GM21737 (cell line): ENCODE data around the gene ARHGEF10L.

Experiments
- ATAC-seq: cut with Tn5 transposase; IDR thresholded peaks from one replicate; pipeline ENCODE4 v1.9.1; 2021; ENCODE audit warnings: mild to moderate bottlenecking, moderate library complexity; ENCODE audit not compliant: unreplicated experiment

ARHGEF10L gene

DNA sequence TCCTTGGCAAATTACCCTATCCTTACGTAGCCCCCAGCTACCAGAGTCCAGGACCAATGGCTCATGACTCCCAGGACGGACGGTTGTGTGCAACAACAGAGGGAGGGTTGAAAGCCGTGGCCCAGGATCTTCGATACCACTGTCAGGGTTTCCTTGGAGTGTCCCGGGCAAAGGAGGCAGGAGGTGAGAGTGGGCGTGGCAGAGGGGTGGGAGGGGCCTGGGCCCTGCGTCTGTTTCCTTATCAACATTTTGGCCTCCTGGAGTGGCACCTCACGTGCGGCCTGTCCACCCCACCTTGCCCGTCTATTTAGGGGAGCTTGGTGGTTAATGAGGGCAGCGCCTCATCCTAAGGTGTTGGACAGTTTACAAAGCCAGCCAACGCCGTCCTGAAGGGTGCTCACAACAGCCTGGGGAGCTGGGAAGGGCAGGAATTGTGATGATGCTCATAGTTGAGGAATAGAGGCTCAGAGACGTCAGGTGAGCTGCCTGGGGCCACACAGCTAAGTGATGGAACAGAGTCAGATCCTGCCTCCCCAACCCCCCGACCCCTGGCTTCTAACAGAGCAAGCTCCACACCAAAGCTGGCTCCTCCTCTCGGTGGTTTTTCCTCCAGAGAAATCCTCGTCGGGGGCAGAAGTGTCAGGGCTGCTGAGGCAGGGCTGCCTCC, 17.4 kb upstream of the ARHGEF10L start:
- no peak for ATAC-seq

GRCh38 chr1:17523321-17524041, 16.0 kb upstream of the ARHGEF10L start:
- no peak for ATAC-seq

DNA sequence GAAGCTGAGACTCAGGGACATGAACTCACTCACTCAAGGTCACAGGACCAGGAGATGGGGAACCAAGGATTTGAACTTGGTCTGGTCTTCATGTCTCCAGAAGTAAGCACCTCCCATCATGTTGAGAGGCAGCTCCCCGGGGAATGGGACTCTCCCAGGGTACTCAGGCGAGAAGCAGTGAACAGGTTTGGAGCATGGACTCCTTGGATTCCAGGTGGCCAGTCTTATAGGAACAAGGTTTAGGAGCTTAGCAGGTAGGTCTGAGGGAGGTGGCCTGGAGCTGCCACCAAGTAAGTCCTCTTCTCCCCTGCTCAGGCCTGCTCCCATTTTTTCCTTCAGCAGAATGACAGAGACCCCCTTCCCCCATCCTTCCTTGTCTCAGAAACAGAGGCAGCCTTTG, 14.9 kb upstream of the ARHGEF10L start:
- ATAC-seq = no peak

DNA sequence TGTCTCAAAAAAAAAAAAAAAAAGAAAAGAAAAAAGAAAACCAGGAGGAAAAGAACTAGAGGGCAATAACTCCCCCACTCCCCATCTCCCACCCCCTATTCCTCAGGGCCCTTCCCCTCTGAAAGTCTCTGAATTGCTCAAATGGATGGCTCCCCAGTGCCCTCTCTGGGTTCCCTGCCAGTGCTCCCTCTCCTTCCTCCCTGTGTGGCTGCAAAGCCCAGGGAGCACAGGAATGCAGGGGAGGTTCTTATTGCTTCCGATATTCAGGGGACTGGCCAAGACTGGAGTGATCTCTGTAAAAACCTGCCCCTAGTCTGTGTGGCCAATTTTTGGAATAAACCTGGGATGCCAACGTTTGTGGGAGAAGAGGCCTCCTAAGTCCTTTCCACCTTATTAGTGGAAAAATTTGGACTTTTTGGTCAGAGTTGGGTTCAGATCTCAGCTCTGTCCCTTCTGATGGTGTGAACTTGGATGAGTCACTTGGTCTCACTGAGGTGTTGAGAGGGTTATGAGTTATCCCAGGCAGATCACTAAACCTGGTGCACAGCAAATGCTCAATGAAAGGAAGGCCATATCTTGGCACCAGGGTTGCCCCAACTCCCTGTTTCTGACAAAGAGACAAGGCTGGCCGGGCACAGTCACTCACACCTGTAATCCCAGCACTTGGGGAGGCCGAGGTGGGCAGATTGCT, 13.4 kb upstream of the ARHGEF10L start:
- no peak for ATAC-seq

DNA sequence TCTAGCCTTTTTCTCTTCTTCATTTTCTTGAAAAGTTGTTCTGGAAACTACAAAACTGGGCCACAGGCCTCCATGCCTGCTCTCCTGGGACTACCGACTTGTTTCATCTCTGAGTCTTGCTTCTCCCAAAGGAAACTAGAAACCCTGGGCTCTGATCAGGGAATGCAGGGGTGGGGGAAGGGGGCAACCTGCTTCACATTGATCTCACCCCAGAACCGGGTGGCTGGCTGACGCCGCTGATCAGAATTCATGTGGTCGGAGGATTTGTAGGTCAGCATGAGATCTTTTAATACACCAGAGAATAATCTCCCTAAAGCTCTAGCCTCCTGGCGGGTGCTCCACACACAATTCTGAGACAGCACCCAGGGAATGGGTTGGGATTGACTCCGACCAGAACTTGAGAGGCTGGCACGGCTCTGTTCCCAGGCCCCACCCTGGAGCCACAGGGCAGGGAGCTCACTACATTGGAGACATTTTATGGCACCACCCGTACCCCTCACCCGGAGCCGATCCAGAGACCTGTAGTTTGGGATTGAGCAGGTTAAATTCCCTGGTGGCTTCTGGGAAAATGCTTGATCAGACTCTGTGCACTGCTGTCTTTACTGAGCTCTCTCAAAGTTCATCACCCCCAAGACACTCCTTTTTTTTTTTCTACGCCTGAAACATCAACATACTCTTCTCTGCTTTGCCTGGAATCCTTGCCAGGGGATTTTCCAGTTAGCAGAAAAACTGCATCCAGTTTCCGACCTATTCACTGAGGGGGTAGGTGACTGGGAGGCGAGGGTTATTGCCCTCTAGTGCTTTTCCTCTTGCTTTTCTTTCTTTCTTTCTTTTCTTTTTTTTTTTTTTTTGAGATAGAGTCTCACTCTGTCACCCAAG, 12.2 kb upstream of the ARHGEF10L start:
- ATAC-seq = no peak

- no peak for ATAC-seq
Measured at GRCh38 chr1:17529381-17529780, 10.1 kb upstream of the ARHGEF10L start.

GRCh38 chr1:17531343-17531681, 8.2 kb upstream of the ARHGEF10L start:
- ATAC-seq = no peak

DNA sequence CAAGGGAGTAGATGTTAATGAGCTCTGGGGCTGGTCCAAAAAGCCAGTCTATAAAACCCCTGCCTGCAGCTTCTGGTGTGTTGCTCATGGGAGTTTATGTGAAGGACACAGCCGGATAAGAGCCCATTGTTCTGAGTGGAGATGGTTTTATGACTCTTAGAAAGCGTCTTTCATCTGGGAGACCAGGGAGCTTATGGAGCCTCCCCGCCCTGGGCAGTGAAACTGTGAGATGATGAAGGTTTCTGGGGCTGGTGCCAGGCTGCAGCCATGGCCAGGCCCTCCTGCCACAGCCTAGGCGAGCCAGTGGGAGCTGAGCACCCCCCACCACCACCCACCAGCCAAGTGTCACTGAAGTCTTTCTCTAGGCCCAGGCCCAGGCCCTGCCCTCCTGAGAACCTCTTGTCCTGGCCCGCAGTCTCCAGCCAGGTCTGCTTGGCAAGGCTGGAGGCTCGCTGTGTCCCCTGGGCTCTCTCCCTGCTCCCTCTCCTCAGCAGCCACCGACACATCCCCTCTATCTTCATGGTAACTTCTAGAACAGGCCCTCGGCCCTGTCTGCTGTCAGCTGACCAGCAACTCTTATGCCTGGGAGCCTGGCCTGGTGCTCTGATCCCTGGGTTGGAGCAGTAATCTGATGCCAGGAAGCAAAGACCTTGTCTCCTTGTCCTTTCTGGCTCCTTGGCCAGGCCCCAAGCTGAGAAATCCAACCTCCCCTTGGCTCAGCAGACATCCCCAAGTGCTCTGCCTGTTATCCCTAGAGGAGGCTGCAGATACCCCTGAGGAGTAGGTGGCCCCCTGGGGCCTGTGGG, 7.6 kb upstream of the ARHGEF10L start:
- ATAC-seq = no peak

DNA sequence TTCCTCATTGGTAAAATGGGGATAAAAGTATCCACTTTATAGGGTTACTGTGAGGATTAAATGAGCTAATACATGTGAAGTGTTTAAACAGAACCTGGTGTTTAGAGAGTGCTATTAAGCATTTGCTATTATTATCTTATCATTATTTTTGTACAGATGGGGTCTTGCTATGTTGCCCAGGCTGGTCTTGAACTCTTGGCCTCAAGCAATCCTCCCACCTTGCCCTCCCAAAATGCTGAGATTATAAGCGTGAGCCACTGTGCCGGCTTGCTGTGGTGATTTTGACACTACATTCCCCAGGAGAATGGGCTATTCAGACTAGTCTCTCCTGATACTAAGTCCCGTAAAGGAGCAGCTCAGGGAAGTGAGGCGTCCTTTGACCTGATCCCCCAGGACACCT, 6.3 kb upstream of the ARHGEF10L start:
- ATAC-seq = no peak

- no peak for ATAC-seq
Measured at GRCh38 chr1:17535300-17535936, 4.1 kb upstream of the ARHGEF10L start.

- no peak for ATAC-seq
Measured at GRCh38 chr1:17538010-17538409, 1.5 kb upstream of the ARHGEF10L start.

DNA sequence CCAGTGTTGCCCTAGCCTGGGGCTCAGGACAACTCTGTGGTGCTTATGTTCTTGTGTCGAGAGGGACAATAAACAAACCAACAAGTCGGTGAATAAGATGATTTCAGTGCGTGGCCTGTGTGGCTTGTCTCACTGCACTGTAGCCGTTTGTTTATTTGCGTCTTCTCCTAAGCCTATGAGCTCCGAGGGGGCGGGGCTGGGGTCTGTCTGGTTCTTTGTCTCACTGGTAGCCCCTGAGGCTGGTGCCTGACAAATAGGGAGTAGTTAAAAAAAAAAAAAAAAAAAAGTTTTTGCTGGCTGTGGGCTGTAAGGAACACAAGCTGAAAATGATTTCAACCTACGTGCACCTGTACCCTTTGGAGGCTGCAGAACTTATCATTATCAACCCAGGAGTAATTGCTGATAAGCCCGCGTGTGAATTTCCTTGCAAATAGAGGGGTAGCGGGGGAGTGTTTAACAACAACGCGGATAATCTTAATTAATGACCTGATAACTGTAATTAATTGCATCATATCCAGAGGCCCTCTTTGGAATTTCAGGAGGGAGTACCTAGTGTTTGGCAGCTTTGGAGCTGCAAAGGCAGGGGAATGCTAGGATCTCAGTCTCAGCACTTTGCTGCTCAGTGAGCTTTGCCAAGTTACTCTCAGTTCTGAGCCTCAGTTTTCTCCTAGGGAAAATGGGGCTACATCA, 925 bp upstream of the ARHGEF10L start:
- ATAC-seq = no peak

GRCh38 chr1:17539118-17539476, 401 bp upstream of the ARHGEF10L start:
- no peak for ATAC-seq

DNA sequence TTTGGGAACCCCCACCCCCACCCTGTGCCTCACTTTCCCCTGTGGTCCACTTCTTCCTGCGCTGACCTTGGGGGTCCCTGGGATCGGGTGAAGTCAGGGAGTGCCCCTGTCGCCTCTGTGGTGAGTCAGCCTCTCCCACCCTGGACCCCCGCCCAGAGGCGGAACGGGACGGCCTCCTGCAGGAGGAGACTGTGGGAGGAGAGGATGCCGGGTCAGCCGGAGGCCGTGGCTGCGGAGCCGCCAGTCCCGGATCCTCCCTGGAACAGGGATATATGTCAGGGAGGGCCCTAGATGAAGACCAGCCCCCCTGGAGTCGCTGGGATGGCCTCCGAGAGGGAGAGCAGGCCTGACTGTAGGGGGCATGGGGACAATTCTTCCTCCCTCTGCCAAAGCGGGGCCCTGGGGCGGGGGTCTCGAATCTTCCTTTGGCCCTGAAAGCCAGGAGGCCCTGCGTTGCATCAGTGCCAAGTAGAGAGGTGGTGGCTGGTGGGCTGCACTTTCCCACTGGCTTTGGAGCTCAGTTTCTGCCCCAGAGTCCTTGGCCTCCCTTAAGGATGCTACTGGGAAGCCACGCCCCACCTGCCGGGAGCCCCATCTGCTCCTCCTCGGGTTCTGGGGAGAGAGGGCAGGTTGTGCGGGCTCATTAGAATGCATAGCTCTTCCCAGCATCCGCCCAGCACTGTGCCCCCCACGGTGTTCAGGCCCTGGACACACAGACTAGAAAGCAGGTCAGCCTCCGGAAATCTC, 930 bp downstream of the ARHGEF10L start:
- no peak for ATAC-seq

DNA sequence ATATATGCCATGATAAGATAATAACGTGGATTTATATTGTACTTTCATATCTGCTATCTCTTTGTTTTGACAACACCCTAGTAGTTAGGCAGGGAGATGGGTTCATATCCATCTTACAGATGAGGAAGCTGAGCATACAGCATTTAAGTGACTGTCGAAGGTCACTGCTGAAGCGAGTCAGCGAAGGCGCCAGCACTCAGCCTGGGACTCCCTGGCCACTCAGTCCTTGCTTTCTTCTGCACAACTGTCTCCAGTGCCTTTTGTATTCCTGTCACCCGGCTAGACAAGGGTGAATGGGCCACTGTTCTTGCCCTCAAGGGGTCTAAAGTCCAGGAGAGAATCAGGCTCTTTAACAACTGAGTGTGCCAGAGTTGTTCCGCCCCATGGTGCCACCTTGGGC, 3.1 kb downstream of the ARHGEF10L start:
- no peak for ATAC-seq

DNA sequence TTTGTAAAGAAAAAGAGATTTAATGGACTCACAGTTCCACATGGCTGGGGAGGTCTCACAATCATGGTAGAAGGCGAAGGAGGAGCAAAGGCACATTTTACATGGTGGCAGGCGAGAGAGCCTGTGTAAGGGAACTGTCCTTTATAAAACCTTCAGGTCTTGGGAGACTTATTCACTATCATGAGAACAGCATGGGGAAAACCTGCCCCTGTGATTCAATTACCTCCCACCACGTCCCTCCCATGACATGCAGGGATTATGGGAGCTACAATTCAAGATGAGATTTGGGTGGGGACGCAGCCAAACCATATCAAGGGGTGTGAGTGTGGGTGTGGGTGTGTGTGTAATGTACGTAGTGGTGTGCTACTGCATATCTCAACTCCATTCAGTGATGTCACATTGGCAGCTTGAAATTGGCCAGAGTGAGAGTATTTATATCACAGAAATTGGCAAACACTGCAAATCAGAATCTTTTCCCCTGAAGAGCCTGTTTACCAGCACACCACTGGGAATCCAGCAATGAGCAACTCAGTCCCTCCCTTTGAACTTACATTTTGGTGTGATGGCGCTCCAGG, 5.4 kb downstream of the ARHGEF10L start:
- no peak for ATAC-seq

DNA sequence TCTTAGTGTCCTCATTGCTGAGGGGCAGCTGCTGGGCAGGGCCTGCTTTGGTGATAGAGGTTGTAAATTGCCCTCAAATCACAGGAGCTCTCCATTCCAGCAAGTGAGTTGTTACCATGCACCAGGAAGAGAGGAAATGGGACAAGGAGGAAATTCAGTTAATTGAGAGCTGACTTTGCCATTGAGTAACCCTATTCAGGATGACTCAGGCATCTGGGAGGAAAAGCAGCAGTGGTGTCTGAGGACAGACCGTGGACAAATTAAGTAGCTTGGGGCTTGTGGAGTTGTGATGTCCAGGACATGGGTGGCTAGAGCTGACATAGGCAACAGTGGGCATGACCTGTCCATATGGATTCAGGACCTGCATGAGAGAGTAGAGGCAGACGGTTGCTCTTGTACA, 5.9 kb downstream of the ARHGEF10L start:
- ATAC-seq = no peak

DNA sequence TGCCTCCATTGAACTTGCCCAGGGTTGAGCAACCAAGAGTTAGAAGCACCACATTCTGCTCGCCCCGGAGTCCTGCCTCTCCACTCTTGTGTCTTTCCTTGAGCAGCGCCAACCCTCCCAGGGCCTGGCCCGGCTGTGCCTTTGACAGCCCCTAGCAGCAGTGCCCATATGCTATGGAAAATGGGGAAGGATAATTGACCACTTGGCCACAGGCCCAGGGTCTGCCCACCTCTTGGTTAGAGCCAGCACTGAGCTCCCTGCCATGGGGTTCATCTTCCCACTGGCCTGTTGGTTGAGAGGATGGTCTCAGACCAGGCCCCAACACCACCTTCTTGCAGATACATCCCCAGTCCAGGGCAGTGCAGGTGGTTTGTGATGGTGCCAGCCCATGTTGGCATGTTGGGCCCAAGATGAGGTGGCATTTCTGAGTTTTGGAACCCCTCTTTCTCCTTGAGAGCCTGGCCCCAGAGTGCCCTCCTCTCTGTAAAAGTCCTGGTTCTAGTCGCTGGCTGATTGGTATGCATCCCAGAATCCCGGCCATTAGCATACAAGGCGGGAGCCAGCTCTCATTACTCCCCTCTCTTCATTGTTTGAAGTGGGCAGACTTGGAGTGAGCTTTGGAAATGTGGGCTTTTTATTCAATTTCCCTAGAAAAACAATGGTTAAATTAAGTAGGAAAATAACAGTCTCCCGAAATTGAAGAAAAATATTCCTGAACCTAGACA, 7.6 kb downstream of the ARHGEF10L start:
- ATAC-seq = no peak
